ENCODE data around the gene OLFML2B.
"Not testable (repeated sequence)": the region's sequence is repeated elsewhere in the genome, so short reads cannot be mapped to it uniquely, and the experiment has no call there.

OLFML2B gene

DNA sequence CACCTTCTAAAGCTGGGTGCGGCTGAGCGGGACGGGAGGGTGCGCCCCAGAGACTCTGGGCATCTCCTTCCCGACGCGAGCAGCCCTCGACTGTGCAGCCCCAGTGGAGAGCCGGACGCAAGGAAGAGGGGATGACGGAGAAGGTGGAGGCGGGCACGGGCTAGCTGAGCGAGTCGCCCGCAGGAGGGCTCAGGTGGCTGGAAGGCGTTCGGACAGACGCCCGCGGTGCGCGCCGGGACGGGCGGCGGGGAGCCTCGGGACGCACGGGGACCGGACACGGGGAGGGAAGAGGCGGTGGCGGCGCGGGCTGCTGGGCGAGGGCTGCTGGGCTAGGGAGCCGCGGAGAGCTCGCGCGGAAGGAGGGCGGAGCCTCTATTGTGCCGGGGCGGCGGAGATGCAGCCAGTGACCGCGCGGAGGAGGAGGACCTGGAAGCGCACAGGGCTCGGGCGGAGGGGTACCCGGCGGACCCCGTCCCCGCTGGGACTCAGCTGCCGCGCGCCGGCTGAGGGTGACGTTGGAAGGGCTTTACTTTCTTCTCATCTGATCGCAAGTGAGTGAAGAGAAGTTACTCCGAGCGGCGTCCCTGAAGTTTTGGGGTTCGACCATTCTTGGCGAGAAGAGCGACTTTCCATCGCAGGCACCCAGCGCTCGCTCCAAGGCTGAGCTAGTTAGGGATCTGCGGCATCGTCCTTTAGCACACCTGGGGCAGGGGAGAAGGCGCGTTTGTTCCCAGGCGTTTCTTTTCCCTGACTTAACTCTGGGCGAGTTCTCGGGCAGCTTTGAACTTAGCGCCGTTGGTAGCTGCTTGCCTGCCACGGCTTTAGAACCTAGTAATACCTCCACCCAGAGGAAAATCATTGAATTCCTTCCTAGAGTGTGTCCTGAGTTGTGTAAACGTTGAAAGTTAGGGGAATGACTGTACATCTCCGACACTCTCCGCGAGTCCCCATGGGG, at the start of gene OLFML2B:
OLFML2B (minus strand) TSS at position 323 of the 955 bp plus-strand sequence. CDS start 439 bp downstream, outside the sequence.
- DNase-seq (ENCODE audit: low read depth) = no peak

DNA sequence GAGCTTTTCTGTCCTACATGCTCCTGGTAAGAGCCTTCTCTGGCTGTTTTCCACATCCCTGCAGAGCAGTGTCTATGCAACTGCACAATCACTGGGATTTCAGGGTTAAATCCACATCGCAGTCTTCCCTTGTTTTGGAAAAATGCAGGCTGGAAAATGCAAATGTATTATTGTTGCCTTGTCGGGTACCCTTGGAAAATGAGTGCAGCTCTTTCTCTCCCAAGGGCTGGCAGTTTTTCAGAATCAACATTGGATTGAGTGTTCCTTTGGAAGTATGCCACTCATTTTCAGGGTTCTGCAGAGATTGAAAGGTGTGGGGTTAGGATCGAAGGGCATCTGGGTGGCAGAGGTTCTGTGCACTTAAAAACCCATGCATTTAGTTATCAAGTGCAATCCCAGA, 49.1 kb upstream of the OLFML2B start:
- no peak for DNase-seq (ENCODE audit: low read depth)

GRCh38 chr1:162070825-162071224, 47.2 kb upstream of the OLFML2B start:
- no peak for DNase-seq (ENCODE audit: low read depth)

DNA sequence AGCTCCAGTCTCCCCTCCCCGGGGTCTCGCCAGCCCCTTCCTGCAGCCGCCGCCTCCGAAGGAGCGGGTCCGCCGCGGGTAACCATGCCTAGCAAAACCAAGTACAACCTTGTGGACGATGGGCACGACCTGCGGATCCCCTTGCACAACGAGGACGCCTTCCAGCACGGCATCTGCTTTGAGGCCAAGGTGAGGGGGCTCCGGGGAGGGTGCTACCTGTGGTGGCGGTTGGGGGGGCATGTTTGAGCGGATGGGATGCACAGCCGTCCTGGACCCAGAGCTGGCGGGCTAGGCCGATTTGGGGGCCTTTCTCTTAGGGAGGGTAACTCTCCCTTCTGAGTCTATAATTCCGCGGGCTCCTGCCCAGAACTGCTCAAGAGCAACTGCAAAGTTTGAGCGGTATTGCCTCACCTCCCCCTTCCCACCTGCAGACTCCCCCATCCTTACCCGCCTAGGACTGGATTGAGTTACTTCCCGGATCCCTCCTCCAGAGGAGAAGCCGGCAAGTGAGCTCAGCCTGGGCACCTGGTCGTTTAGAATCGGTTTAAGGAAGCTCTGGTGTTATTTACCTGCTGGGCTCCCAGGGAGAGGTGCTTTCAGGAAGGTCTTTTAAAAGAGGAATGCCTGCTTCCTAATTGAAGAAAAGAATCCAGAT, 46.6 kb upstream of the OLFML2B start:
- no peak for DNase-seq (ENCODE audit: low read depth)

GRCh38 chr1:162069334-162070093, 45.8 kb upstream of the OLFML2B start, which contains the start of gene NOS1AP:
TSS of gene NOS1AP (plus strand) at chr1:162069691. CDS start at chr1:162070178, 487 bp downstream.
- DNase-seq (ENCODE audit: low read depth) = peak; percentile 48

GRCh38 chr1:162068301-162068700, 44.6 kb upstream of the OLFML2B start:
- no peak for DNase-seq (ENCODE audit: low read depth)

DNA sequence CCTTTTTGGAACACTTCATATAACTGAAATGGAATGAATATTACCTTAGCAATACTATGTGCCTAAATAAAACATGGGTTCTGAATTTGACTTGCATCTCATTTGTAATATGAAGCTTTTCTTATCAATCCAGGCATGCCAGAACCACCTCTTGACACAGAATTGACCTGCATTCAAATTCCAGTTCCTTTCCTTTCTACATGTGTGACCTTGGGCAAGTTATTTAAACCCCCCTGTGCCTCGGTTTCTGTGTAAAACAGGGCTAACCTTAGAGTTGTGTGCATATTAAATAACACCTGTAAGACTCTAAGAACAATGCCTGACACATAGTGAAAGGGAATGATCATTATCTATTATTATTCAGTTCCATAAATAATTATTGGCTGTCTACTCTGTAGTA, 43.8 kb upstream of the OLFML2B start:
- no peak for DNase-seq (ENCODE audit: low read depth)

DNA sequence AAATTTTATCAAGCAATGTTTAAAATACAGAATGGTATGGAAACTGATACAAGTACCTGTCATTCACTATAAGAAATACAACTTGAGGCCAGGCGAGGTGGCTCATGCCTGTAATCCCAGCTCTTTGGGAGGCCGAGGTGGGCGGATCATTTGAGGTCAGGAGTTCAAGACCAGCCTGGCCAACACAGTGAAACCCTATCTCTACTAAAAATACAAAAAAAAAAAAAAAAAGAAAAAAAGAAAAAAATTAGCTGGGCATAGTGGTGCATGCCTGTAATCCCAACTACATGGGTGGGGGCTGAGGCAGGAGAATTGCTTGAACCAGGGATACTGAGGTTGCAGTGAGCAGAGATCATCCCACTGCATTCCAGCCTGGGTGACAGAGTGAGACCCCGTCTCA, 43.2 kb upstream of the OLFML2B start:
- DNase-seq (ENCODE audit: low read depth) = not testable (repeated sequence)

- DNase-seq (ENCODE audit: low read depth) = no peak
Measured at GRCh38 chr1:162065016-162065415, 41.3 kb upstream of the OLFML2B start.

GRCh38 chr1:162062542-162063015, 38.9 kb upstream of the OLFML2B start:
- DNase-seq (ENCODE audit: low read depth) = no peak

- no peak for DNase-seq (ENCODE audit: low read depth)
Measured at GRCh38 chr1:162060314-162060713, 36.6 kb upstream of the OLFML2B start.

- no peak for DNase-seq (ENCODE audit: low read depth)
Measured at GRCh38 chr1:162059721-162060120, 36.1 kb upstream of the OLFML2B start.

DNA sequence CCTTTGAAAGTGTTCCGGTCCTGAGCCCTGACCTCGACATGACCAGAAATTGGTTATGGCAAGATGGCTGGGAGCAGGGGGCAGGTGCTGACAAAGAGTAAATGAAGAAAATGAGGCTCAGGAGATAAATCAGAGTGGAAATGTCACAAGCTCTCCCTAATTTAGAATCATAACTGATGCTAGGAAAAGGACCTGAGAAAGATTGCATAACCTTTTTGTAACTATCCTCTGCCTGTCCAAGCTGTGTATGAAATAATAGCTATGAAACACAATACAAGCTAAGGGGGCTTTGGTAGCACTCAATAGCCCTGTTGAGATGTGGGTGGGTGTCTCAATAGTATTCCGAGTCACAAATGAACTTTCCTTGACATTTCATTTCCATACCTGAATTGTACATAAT, 32.9 kb upstream of the OLFML2B start:
- DNase-seq (ENCODE audit: low read depth) = no peak

- peak; percentile 16 for DNase-seq (ENCODE audit: low read depth)
Measured at GRCh38 chr1:162056043-162056442, 32.4 kb upstream of the OLFML2B start.

DNA sequence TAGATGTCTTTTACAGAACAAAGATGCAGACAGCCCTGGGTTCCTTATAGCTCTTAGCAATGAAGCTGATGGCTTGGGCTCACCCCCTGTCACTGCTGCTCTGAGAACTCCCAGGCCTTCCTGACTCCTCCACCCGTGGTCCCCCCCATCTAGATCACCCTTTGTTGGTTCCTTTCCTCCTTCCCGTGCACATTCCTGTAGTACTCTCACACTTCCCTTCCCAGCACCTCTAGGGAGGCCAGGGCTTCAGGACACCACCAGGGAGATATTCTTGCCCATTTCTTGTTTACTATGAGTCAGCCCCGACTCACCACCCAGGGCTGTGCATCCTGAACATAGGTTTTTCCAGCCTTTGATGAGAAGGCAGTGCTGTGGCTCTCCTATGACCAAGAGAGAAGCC, 31.4 kb upstream of the OLFML2B start:
- DNase-seq (ENCODE audit: low read depth) = no peak

DNA sequence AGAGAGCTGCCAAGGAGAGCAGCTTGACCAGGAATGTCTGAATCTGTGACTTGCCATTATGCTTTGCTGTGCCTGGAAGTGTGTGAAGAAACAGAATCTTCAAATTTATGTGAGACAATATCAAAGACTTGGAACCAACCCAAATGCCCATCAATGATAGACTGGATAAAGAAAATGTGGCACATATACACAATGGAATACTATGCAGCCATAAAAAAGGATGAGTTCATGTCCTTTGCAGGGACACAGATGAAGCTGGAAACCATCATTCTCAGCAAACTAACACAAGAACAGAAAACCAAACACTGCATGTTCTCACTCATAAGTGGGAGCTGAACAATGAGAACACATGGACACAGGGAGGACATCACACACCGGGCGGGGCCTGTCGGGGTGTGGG, 30.3 kb upstream of the OLFML2B start:
- DNase-seq (ENCODE audit: low read depth) = not testable (repeated sequence)

- no peak for DNase-seq (ENCODE audit: low read depth)
Measured at GRCh38 chr1:162046921-162047320, 23.3 kb upstream of the OLFML2B start.

GRCh38 chr1:162042361-162042760, 18.7 kb upstream of the OLFML2B start:
- no peak for DNase-seq (ENCODE audit: low read depth)

DNA sequence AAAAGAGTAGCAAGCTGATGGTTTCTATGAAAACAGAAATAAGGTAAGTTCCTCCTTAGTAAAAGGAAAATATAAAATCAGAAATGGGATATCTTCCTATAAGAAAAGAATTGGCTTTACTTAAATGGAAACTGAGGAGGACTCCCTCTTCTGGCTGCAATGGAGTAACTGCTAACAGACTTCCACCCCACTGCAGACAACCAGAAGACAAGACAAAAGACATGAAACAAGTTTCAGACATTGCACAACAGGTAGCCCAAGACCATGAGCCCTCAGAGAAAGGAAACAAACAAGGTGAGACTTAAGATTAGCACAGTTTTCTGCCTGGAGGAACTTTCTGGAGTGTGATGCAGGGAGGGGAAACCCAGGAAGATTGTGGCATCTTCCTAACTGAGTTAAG, 17.0 kb upstream of the OLFML2B start:
- DNase-seq (ENCODE audit: low read depth) = no peak

DNA sequence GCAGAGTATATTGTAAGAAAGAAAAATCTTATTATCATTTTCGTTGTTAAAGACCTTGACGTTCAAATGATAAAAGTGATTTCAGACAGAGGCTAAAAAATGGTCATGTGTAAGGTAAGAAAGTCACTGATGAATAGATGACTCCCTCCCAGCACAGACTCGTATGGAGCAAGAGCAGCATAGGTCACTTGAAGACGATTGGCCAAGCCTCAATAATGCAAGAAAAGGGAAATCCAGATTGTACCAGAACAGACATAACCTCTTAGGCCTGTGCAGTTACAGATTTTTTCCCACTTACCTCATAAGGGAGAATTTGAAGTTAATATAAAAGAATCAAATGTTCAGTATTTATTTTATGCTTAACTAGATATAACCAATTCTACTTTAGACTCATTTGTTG, 16.3 kb upstream of the OLFML2B start:
- no peak for DNase-seq (ENCODE audit: low read depth)

GRCh38 chr1:162038624-162039023, 15.0 kb upstream of the OLFML2B start:
- DNase-seq (ENCODE audit: low read depth) = no peak

- no peak for DNase-seq (ENCODE audit: low read depth)
Measured at GRCh38 chr1:162036163-162036562, 12.5 kb upstream of the OLFML2B start.
